ENCODE measurements around the gene SPACA7. TPM values are rescaled to one million over a fixed set of nuclear protein-coding genes. Genes with fewer than 3 reads are reported as not detected.

The SPACA7 gene
- polyA plus RNA-seq, 3 donors: not detected

- 88% methylated on average over 35 of the region's 42 CpGs for WGBS (ENCODE audit: insufficient coverage)
- Mint-ChIP-seq H3K27me3 (ENCODE audit: low read depth in 3 of 3) (peaks cover 11 to 23% (median 15%) of the 10 kb centered on the region in 3 donors), H3K9me3 (peaks cover 0 to 4% (median 0%) of the 10 kb centered on the region in 7 donors)
Measured at GRCh38 chr13:112444416-112445399, 68.6 kb downstream of the SPACA7 start.

More at GRCh38 chr13:112444416-112445399, 68.6 kb downstream of the SPACA7 start:
- Mint-ChIP-seq H3K36me3 (no peaks in the 10 kb centered on the region), H3K4me1 (peaks cover 5% of the 10 kb centered on the region), H3K27ac (peak overlapping the region in 1 of 7 donors; percentile 60), H3K4me3 (no peak overlapping the region)
- no peak overlapping the region for H3K9ac ChIP-seq (ENCODE audit: insufficient read depth, low read length, poor library complexity, severe bottlenecking)
- H3K27me3 ChIP-seq (ENCODE audit: control insufficient read depth in 2 of 2, insufficient read depth in 2 of 2, low read length in 2 of 2): no peaks in the 10 kb centered on the region
- no peak for TF ChIP-seq CTCF (IDR thresholded peaks at IDR 0.05)
- H3K4me2 ChIP-seq (replicated peaks; ENCODE audit: extremely low read depth, low read length, poor library complexity, severe bottlenecking): no peak overlapping the region
- H2AFZ ChIP-seq (ENCODE audit: insufficient read depth, low read depth, low read length, poor library complexity, severe bottlenecking): no peak overlapping the region
- H3K36me3 ChIP-seq (replicated peaks in 1 of 2; ENCODE audit: control insufficient read depth in 1 of 2, insufficient read depth in 2 of 2, low read length in 2 of 2): no peaks in the 10 kb centered on the region
- no peaks in the 10 kb centered on the region for H4K20me1 ChIP-seq (ENCODE audit: insufficient read depth, low read length)
- no peaks in the 10 kb centered on the region for H3K79me2 ChIP-seq (ENCODE audit: insufficient read depth, low read length)
- H3K4me1 ChIP-seq (ENCODE audit: control insufficient read depth in 1 of 2, insufficient read depth in 2 of 2, low read length in 2 of 2): no peaks in the 10 kb centered on the region
- intact Hi-C loops (cut with micrococcal nuclease): no loop called here
- H3K27ac ChIP-seq (ENCODE audit: low read depth in 1 of 2, low read length in 2 of 2): no peak overlapping the region
- H3K4me3 ChIP-seq (replicated peaks in 1 of 3; ENCODE audit: low read depth in 2 of 3, low read length in 3 of 3): no peak overlapping the region
- no peak for DNase-seq
- no peaks in the 10 kb centered on the region for H3K9me3 ChIP-seq (replicated peaks in 1 of 2; ENCODE audit: control insufficient read depth in 1 of 2, insufficient read depth in 1 of 2, low read length in 2 of 2)

Data from CD14-positive monocyte (primary cell).